ENCODE measurements around the gene LRRIQ4.

DNA sequence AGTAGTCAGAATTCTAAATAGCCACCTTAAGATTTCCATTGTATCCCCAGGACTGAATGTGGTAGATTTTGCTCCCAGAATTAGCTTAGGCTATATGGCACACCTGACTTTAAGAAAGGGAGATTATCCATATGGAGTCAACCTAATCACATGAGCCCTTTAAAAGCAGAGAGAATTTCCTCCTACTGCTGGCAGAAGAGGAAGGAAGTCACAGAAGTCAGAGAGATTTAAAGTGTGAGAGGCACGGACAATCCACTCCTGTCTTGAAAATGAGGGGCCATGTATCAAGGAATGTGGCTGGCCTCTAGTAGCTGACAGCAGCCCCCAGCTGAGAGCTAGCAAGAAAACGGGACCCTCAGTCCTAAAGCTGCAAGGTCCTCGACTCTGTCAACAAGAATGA is 30.3 kb downstream of the LRRIQ4 start:
- TF ChIP-seq CTCF (IDR thresholded peaks at IDR 0.05; ENCODE audit: low read depth, low read length, poor library complexity, severe bottlenecking): no peak
- TF ChIP-seq EZH2phosphoT487 (IDR thresholded peaks at IDR 0.05; ENCODE audit: borderline replicate concordance, low read length): no peak

Data from DOHH2 (cell line).